ENCODE data around the gene HAGH.

GRCh38 chr16:1779741-1780676 is 46.6 kb downstream of the HAGH start:
- TF ChIP-seq POLR2A (IDR thresholded peaks at IDR 0.05; ENCODE audit: extremely low read depth, insufficient read length) = no peak
- TF ChIP-seq, protein P1, sequence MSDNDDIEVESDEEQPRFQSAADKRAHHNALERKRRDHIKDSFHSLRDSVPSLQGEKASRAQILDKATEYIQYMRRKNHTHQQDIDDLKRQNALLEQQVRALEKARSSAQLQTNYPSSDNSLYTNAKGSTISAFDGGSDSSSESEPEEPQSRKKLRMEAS (IDR thresholded peaks at IDR 0.05; ENCODE audit: low read depth, low read length) = no peak
- no peak for TF ChIP-seq CTCF (IDR thresholded peaks at IDR 0.05; ENCODE audit: low read depth, low read length)
